Body of pancreas (tissue), 4 donors: ENCODE results near the gene ABCB11. TPM values are rescaled to one million over a fixed set of nuclear protein-coding genes. Genes with fewer than 3 reads are reported as not detected.

Experiments
- ATAC-seq: fragments of 150-250 bp; one replicate; pipeline ENCODE4 v1.9.1; 2016
- DNase-seq, 4 donors: peaks; one replicate each; pipeline ENCODE4 v3.0.0-alpha.2; 2019
- H3K27ac ChIP-seq, 4 donors: fragments of 200-600 bp; sonication (generic); 1 replicate in 3 of 4; 2 replicates in 1 of 4; pipeline versions ENCODE4 v1.5.1 to v1.6.1; 2016 to 2019; ENCODE audit warnings: mild to moderate bottlenecking in 1 of 4, mixed read lengths in 1 of 4, moderate library complexity in 1 of 4
- H3K27me3 ChIP-seq, 2 donors: fragments of 200-600 bp; sonication (generic); one replicate each; pipeline ENCODE4 v1.6.0; 2016; ENCODE audit warnings: mild to moderate bottlenecking in 1 of 2
- H3K36me3 ChIP-seq, 2 donors: fragments of 200-600 bp; sonication (generic); replicated peaks in 1 of 2; 2 replicates each; pipeline ENCODE4 v1.5.1; 2016; ENCODE audit warnings: low read depth in 2 of 2; ENCODE audit not compliant: insufficient read depth in 1 of 2
- H3K4me1 ChIP-seq: fragments of 200-600 bp; sonication (generic); one replicate; pipeline ENCODE4 v1.6.0; 2016
- H3K4me3 ChIP-seq, 2 donors: fragments of 200-600 bp; sonication (generic); 1 replicate in 1 of 2; 2 replicates in 1 of 2; pipeline ENCODE4 v1.5.1; 2016 to 2019
- H3K9me3 ChIP-seq, 3 donors: fragments of 200-600 bp; sonication (generic); 1 replicate in 2 of 3; 2 replicates in 1 of 3; pipeline ENCODE4 v1.5.1; 2016
- POLR2A ChIP-seq, 3 donors: fragments of 450-650 bp; IDR thresholded peaks; one replicate each; pipeline ENCODE4 v1.6.1; 2016; ENCODE audit warnings: antibody characterized with exemption in 3 of 3, mild to moderate bottlenecking in 2 of 3
- WGBS, 2 donors: methylation state at CpG; one replicate each; pipeline ENCODE4 v1.1.5; 2017; 5-methylcytosine and 5-hydroxymethylcytosine counted together
- intact Hi-C: fragments of 100-400 bp; cut with DNase I; formaldehyde crosslinking; loops from one replicate; pipeline ENCODE4 v1.15.1; 2023
- total RNA-seq, 2 donors: library from RNA; depleted of rRNA; stranded (reverse); fragments of >200 nt; gene quantifications; one replicate each; pipeline ENCODE4 v1.1.0, GENCODE V29; 2016
- TF ChIP-seq, protein P1 (sequence below), 7 experiments: fragments of 450-650 bp in 4 of 7; fragments of 200-600 bp in 3 of 7; sonication (generic) in 3 of 7; IDR thresholded peaks; one replicate each; pipeline ENCODE4 v1.5.1; 2016 to 2019; ENCODE audit warnings: antibody characterized with exemption in 7 of 7

The ABCB11 gene
- total RNA-seq, 2 donors from 2014 or later, result 0.33 TPM; not detected in 1

- no peak overlapping the region for H3K27ac ChIP-seq
- intact Hi-C loops, result no loop called here
- DNase-seq (no peak), ATAC-seq (no peak)
- TF ChIP-seq POLR2A (IDR thresholded peaks at IDR 0.05), result no peak
- H3K4me1 ChIP-seq, result peaks cover 26% of the 10 kb centered on the region
- H3K4me3 ChIP-seq, result no peak overlapping the region
- 56 to 58% methylated on average over 8 of the region's 8 CpGs for WGBS, 2 donors
- H3K9me3 ChIP-seq, result no peaks in the 10 kb centered on the region
- H3K36me3 ChIP-seq, result no peaks in the 10 kb centered on the region
- no peaks in the 10 kb centered on the region for H3K27me3 ChIP-seq
Observed at GRCh38 chr2:169010633-169011460, 20.3 kb downstream of the ABCB11 start.

- peaks cover 26% of the 10 kb centered on the region for H3K4me1 ChIP-seq
- DNase-seq (no peak), ATAC-seq (no peak)
- no peak overlapping the region for H3K4me3 ChIP-seq
- no peak overlapping the region for H3K27ac ChIP-seq
- no peaks in the 10 kb centered on the region for H3K36me3 ChIP-seq
- no peaks in the 10 kb centered on the region for H3K27me3 ChIP-seq
- intact Hi-C loops, result no loop called here
- 38 to 45% methylated on average over 3 of the region's 3 CpGs for WGBS, 2 donors
- no peaks in the 10 kb centered on the region for H3K9me3 ChIP-seq
- TF ChIP-seq, protein P1, sequence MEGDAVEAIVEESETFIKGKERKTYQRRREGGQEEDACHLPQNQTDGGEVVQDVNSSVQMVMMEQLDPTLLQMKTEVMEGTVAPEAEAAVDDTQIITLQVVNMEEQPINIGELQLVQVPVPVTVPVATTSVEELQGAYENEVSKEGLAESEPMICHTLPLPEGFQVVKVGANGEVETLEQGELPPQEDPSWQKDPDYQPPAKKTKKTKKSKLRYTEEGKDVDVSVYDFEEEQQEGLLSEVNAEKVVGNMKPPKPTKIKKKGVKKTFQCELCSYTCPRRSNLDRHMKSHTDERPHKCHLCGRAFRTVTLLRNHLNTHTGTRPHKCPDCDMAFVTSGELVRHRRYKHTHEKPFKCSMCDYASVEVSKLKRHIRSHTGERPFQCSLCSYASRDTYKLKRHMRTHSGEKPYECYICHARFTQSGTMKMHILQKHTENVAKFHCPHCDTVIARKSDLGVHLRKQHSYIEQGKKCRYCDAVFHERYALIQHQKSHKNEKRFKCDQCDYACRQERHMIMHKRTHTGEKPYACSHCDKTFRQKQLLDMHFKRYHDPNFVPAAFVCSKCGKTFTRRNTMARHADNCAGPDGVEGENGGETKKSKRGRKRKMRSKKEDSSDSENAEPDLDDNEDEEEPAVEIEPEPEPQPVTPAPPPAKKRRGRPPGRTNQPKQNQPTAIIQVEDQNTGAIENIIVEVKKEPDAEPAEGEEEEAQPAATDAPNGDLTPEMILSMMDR (IDR thresholded peaks at IDR 0.05), result no peak
- TF ChIP-seq POLR2A (IDR thresholded peaks at IDR 0.05), result no peak
Observed at GRCh38 chr2:169009865-169010579, 21.1 kb downstream of the ABCB11 start.

- intact Hi-C loops, result no loop called here
- no peaks in the 10 kb centered on the region for H3K27me3 ChIP-seq
- no peaks in the 10 kb centered on the region for H3K9me3 ChIP-seq
- H3K4me3 ChIP-seq, result no peak overlapping the region
- H3K27ac ChIP-seq, result no peak overlapping the region
- H3K36me3 ChIP-seq, result no peaks in the 10 kb centered on the region
- peaks cover 20% of the 10 kb centered on the region for H3K4me1 ChIP-seq
- 67 to 73% methylated on average over 2 of the region's 2 CpGs for WGBS, 2 donors
- ATAC-seq (no peak), DNase-seq (no peak)
- TF ChIP-seq, protein P1 (IDR thresholded peaks at IDR 0.05), result no peak
- no peak for TF ChIP-seq POLR2A (IDR thresholded peaks at IDR 0.05)
Observed at GRCh38 chr2:169007941-169008340, 23.2 kb downstream of the ABCB11 start.

- intact Hi-C loops, result no loop called here
- Histone ChIP-seq H3K9me3 (no peaks in the 10 kb centered on the region), H3K36me3 (no peaks in the 10 kb centered on the region), H3K4me3 (no peak overlapping the region), H3K4me1 (peaks cover 15% of the 10 kb centered on the region), H3K27ac (no peak overlapping the region), H3K27me3 (no peaks in the 10 kb centered on the region)
- DNase-seq, result no peak
- TF ChIP-seq, protein P1 (IDR thresholded peaks at IDR 0.05), result no peak
- TF ChIP-seq POLR2A (IDR thresholded peaks at IDR 0.05), result no peak
- no peak for ATAC-seq
- WGBS, 2 donors, result 57 to 71% methylated on average over 3 of the region's 3 CpGs
Observed at GRCh38 chr2:169007356-169007755, 23.8 kb downstream of the ABCB11 start.

DNA sequence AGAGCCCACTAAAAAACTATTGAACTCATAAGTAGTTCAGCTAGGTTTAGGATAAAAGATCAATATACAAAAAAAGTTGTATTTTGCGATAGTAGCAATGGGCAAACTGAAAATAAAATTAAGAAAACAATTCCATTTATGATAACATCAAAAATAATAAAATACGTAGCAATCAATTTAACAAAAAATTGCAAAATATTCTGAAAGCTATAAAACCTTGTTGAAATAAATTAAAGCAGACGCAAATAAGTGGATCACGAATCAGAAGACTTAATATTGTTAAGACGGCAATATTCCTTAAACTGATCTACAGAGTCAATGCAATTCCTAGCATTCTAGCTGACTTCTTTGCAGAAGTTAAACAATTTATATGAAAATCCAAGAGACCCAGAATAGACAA lies 24.5 kb downstream of the ABCB11 start:
- no peak overlapping the region for H3K4me3 ChIP-seq
- H3K4me1 ChIP-seq, result peaks cover 8% of the 10 kb centered on the region
- H3K36me3 ChIP-seq, result no peaks in the 10 kb centered on the region
- no peak for DNase-seq
- intact Hi-C loops, result no loop called here
- TF ChIP-seq, protein P1 (IDR thresholded peaks at IDR 0.05), result no peak
- no peak for TF ChIP-seq POLR2A (IDR thresholded peaks at IDR 0.05)
- H3K27ac ChIP-seq, result no peak overlapping the region
- 85 to 88% methylated on average over 5 of the region's 5 CpGs for WGBS, 2 donors
- ATAC-seq, result no peak
- H3K27me3 ChIP-seq, result no peaks in the 10 kb centered on the region
- no peaks in the 10 kb centered on the region for H3K9me3 ChIP-seq
